Heart left ventricle (tissue), 16 donors: ENCODE measurements around the gene TAOK3. TPM values are rescaled to one million over a fixed set of nuclear protein-coding genes. Genes with fewer than 3 reads are reported as not detected.
A peak's percentile ranks its signal among the peaks of the same experiment; 100 is the strongest.

Experiments used
- ATAC-seq, 4 donors: fragments of 200-7000 bp; cut with Tn5 transposase; one replicate each; pipeline ENCODE4 v1.9.1; 2020 to 2022; ENCODE audit warnings: moderate library complexity in 4 of 4, mild to moderate bottlenecking in 3 of 4, moderate number of reproducible peaks in 1 of 4
- DNase-seq, 5 donors: peaks; one replicate each; pipeline ENCODE4 v3.0.0-alpha.2; 2020
- H3K27ac ChIP-seq, 12 donors: fragments of 200-600 bp; sonication (generic) in 4 of 12; one replicate each; pipeline versions ENCODE4 v1.5.0 to v1.8.0; 2016 to 2022; ENCODE audit warnings: mild to moderate bottlenecking in 2 of 12
- H3K27me3 ChIP-seq, 9 donors: fragments of 200-600 bp; sonication (generic) in 2 of 9; one replicate each; pipeline versions ENCODE4 v1.5.1 to v1.8.0; 2016 to 2022; ENCODE audit warnings: mild to moderate bottlenecking in 3 of 9
- H3K36me3 ChIP-seq, 9 donors: fragments of 200-600 bp; sonication (generic) in 2 of 9; one replicate each; pipeline versions ENCODE4 v1.5.0 to v1.8.0; 2018 to 2022; ENCODE audit warnings: mild to moderate bottlenecking in 2 of 9
- H3K4me1 ChIP-seq, 12 donors: fragments of 200-600 bp; sonication (generic) in 4 of 12; one replicate each; pipeline versions ENCODE4 v1.5.0 to v1.8.0; 2016 to 2022; ENCODE audit warnings: mild to moderate bottlenecking in 3 of 12
- H3K4me3 ChIP-seq, 12 donors: fragments of 200-600 bp; sonication (generic) in 4 of 12; one replicate each; pipeline versions ENCODE4 v1.5.0 to v1.8.0; 2017 to 2022; ENCODE audit warnings: mild to moderate bottlenecking in 9 of 12, moderate library complexity in 4 of 12
- H3K9me3 ChIP-seq, 12 donors: fragments of 200-600 bp; sonication (generic) in 4 of 12; one replicate each; pipeline versions ENCODE4 v1.5.0 to v1.8.0; 2016 to 2022; ENCODE audit warnings: mild to moderate bottlenecking in 1 of 12
- POLR2A ChIP-seq, 2 donors: fragments of 450-650 bp; IDR thresholded peaks; one replicate each; pipeline ENCODE4 v1.6.1; 2017; ENCODE audit warnings: antibody characterized with exemption in 2 of 2, mild to moderate bottlenecking in 2 of 2, moderate library complexity in 2 of 2
- WGBS, 4 donors: extraction: QIAGEN DNeasy Blood & Tissue Kit in 2 of 4; methylation state at CpG; one replicate each; pipeline versions ENCODE4 v1.1.5 to v1.1.7; 2013 to 2018; 5-methylcytosine and 5-hydroxymethylcytosine counted together
- intact Hi-C, 10 donors: fragments of 100-400 bp; cut with DNase I; formaldehyde crosslinking; loops; one replicate each; pipeline versions ENCODE4 v1.11.1 to v1.14.2; 2022
- polyA plus RNA-seq, 2 donors: library from polyadenylated mRNA; stranded (reverse); fragments of 200-250 nt; gene quantifications; one replicate each; pipeline ENCODE4 v1.2.3, GENCODE V29; 2013
- total RNA-seq, 9 donors: library from RNA; depleted of rRNA in 2 of 9; stranded (reverse); fragments of >200 nt in 2 of 9; fragmentation: NEBNext Ultra II Directional in 3 of 9; extraction: Animal tissue kit (Norgen Biotek cat#: 25700) in 3 of 9; gene quantifications; one replicate each; pipeline versions ENCODE4 v1.1.0 to v1.2.4, GENCODE V29; 2016 to 2023
- TF ChIP-seq, protein P1 (sequence below), 12 donors: fragments of 200-600 bp; sonication (generic) in 4 of 12; IDR thresholded peaks; one replicate each; pipeline versions ENCODE4 v1.5.0 to v1.8.0; 2018 to 2022; ENCODE audit warnings: antibody characterized with exemption in 12 of 12, mild to moderate bottlenecking in 5 of 12
- donor health status: ischemic (EF 13 %, LVEDD 7.1; RV severe dilation, severe dysfunction).
- donor health status: healthy with polysubstance abuse.
- donor health status: DM: no; HTN: yes; CAD: no.
- donor health status: DM: no; HTN: no; CAD: no.
- donor health status: ischemic (EF 25% LVEDD 6.9; RV normal size, moderate dysfunction).
- donor health status: ischemic (EF 25% LVEDD 5.7; RV mildly dilated, moderate dysfunction).
- donor health status: healthy.
- donor health status: DM: yes; HTN: yes; CAD: no.
- donor health status: ischemic (EF 35%, LVEDD 5.7; RV mildly dilated, moderate dysfunction).
- donor health status: nonischemic (EF 11% LVEDD 7.7; RV severe dilation, severe dysfunction).
- donor health status: DM: yes; HTN: yes; CAD: no.
- donor health status: PGD.
- donor health status: ischemic (EF 29% LVEDD 5.4; RV normal size, mild dysfunction).
- donor health status: nonischemic (EF 23%, LVEDD 6.1; RV moderate dilation, normal function).

Gene TAOK3
- total and polyA plus RNA-seq, 11 donors = 11.8 to 26.6 (median 22.2) TPM

DNA sequence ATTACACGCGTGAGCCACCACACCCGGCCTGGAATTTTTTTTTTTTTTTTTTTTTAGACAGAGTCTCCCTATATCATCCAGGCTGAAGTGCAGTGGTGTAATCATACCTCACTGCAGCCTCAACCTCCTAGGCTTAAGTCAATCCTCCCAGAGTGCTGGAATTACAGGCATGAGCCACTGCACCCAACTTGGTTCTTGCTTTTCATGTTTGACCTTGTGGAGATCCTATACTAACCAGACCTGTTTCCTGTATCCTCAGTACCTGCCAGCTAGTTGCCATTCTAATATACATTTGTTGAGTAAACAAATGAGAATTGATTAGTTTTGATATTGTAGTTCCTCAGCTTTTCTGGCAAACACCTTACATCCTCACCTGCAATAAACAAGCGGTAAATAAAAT, 265.7 kb downstream of the TAOK3 start:
- H3K36me3 ChIP-seq = no peaks in the 10 kb centered on the region
- DNase-seq = no peak
- no peaks in the 10 kb centered on the region for H3K27me3 ChIP-seq
- TF ChIP-seq POLR2A (IDR thresholded peaks at IDR 0.05) = no peak
- TF ChIP-seq, protein P1, sequence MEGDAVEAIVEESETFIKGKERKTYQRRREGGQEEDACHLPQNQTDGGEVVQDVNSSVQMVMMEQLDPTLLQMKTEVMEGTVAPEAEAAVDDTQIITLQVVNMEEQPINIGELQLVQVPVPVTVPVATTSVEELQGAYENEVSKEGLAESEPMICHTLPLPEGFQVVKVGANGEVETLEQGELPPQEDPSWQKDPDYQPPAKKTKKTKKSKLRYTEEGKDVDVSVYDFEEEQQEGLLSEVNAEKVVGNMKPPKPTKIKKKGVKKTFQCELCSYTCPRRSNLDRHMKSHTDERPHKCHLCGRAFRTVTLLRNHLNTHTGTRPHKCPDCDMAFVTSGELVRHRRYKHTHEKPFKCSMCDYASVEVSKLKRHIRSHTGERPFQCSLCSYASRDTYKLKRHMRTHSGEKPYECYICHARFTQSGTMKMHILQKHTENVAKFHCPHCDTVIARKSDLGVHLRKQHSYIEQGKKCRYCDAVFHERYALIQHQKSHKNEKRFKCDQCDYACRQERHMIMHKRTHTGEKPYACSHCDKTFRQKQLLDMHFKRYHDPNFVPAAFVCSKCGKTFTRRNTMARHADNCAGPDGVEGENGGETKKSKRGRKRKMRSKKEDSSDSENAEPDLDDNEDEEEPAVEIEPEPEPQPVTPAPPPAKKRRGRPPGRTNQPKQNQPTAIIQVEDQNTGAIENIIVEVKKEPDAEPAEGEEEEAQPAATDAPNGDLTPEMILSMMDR (IDR thresholded peaks at IDR 0.05) = no peak
- no peaks in the 10 kb centered on the region for H3K9me3 ChIP-seq
- no peak for ATAC-seq
- H3K27ac ChIP-seq = no peak overlapping the region
- peaks cover 0 to 19% (median 9%) of the 10 kb centered on the region in 12 donors for H3K4me1 ChIP-seq
- 75 to 92% (median 84%) methylated on average over 4 of the region's 4 CpGs for WGBS, 4 donors
- H3K4me3 ChIP-seq = no peak overlapping the region
- intact Hi-C loops = loop anchor here in 1 of 10 donors (10.0 kb wide), 1 partner anchor 232 kb away; no protein-coding TSS in a partner anchor

DNA sequence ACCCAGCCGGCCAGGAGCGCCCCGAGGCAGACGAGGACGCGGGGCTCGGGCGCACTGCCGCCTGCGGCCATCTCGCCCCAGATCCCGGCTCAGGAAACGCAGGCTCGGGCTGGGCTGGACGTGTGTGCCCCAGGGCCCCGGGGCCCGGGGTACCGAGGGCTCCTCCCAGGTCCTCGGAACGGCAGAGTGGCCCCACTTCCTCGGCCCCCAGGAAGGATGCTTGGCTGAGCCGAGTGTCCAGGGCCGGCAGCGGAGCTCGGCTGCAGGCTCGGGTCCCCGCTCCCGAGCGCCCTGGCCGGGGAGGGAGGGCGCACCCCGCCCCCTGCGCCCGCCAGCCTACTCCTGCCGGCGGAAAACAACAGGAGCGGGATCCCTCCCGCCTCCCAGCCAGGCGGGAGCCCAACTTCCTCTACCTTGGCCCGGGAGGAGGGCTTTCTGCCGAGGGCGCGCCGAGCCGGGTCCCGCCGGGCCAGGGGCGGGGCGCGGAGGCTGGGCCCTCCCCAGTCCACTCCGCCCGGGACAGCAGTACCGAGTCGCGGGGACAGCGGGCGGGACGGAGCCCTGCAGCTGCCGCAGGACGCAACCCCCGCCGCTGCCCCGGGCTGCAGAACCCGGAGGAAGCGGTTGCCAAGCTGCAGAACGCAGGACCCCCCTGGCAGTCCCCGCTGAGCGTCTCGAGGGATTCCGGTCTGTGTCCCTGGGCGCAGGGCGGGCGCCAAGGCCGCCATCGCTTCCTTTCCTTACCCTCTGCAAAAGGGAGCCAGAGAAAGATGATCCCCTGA, 268.9 kb downstream of the TAOK3 start, which contains the start of gene VSIG10:
VSIG10 (minus strand) TSS at position 411 of the 782 bp plus-strand sequence; CDS start at position 71, 340 bp downstream.
- H3K36me3 ChIP-seq = no peaks in the 10 kb centered on the region
- H3K4me1 ChIP-seq = peaks cover 0 to 19% (median 9%) of the 10 kb centered on the region in 12 donors
- H3K4me3 ChIP-seq = peak within 1 kb of the TSS; percentile 60 to 99 (median 86)
- H3K9me3 ChIP-seq = no peaks in the 10 kb centered on the region
- DNase-seq (peak; percentile 75 to 89 (median 76)), ATAC-seq (peak; percentile 75 to 97 (median 94))
- no peaks in the 10 kb centered on the region for H3K27me3 ChIP-seq
- WGBS, 4 donors = 0 to 1% (median 1%) methylated on average over 19 to 75 of the region's 75 CpGs
- H3K27ac ChIP-seq = peak within 1 kb of the TSS; percentile 25 to 88 (median 78)
- TF ChIP-seq, protein P1 (IDR thresholded peaks at IDR 0.05) = peak in 1 of 12 donors; percentile 6
- TF ChIP-seq POLR2A (IDR thresholded peaks at IDR 0.05) = peak in 1 of 2 donors; percentile 84
- intact Hi-C loops = loop anchor here in 7 of 10 donors (2.0 to 10.0 kb wide), 4 partner anchors 36 to 229 kb away; partner anchors contain the start of gene WSB2 (in 6 of the 7)

DNA sequence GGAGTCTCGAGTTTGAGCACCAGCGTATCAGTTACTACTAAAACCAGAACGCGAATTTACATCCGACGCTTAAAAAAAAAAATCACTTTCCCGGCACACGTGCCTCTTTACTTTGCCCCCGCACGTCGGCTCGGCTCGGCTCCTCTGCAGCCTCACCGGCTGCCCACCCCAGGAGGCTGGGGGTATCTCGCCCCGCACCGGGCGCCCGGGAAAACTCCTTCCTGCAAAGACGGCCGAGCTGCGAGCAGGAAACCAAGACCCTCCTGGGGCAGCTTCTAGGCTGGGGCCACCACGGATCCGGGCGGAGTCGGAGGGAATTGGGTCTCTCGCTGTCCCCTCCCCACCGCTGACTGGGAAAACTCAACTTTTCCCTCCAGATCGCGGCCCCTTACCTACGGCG, 269.5 kb downstream of the TAOK3 start:
- peak overlapping the region in 11 of 12 donors; percentile 51 to 88 (median 79) for H3K27ac ChIP-seq
- intact Hi-C loops = loop anchor here in 7 of 10 donors (2.0 to 10.0 kb wide), 4 partner anchors 36 to 228 kb away; partner anchors contain the start of gene WSB2 (in 6 of the 7)
- no peaks in the 10 kb centered on the region for H3K27me3 ChIP-seq
- peak in 3 of 4 donors; percentile 14 to 20 (median 17) for ATAC-seq
- peak in 2 of 5 donors; percentile 22 to 29 for DNase-seq
- 0% methylated on average over 14 to 32 of the region's 32 CpGs for WGBS, 4 donors
- H3K9me3 ChIP-seq = no peaks in the 10 kb centered on the region
- no peaks in the 10 kb centered on the region for H3K36me3 ChIP-seq
- TF ChIP-seq, protein P1 (IDR thresholded peaks at IDR 0.05) = no peak
- TF ChIP-seq POLR2A (IDR thresholded peaks at IDR 0.05) = no peak
- H3K4me3 ChIP-seq = peak overlapping the region; percentile 60 to 99 (median 86)
- H3K4me1 ChIP-seq = peaks cover 0 to 19% (median 9%) of the 10 kb centered on the region in 12 donors

- ATAC-seq (no peak), DNase-seq (no peak)
- no peak for TF ChIP-seq POLR2A (IDR thresholded peaks at IDR 0.05)
- TF ChIP-seq, protein P1 (IDR thresholded peaks at IDR 0.05) = no peak
- Histone ChIP-seq H3K27ac (peak overlapping the region in 3 of 12 donors; percentile 83 to 87 (median 85)), H3K9me3 (no peaks in the 10 kb centered on the region), H3K36me3 (no peaks in the 10 kb centered on the region), H3K4me3 (peak overlapping the region in 11 of 12 donors; percentile 60 to 99 (median 86)), H3K27me3 (no peaks in the 10 kb centered on the region), H3K4me1 (peaks cover 0 to 19% (median 9%) of the 10 kb centered on the region in 12 donors)
- WGBS, 4 donors = 31 to 49% (median 43%) methylated on average over 5 of the region's 5 CpGs
- intact Hi-C loops = loop anchor here in 7 of 10 donors (2.0 to 10.0 kb wide), 4 partner anchors 35 to 228 kb away; partner anchors contain the start of gene WSB2 (in 6 of the 7)
Observed at GRCh38 chr12:118102609-118103008, 270.1 kb downstream of the TAOK3 start.
